ENCODE data around the gene PSENEN.
A peak's percentile ranks its signal among the peaks of the same experiment; 100 is the strongest.
"Not testable (repeated sequence)": the region's sequence is repeated elsewhere in the genome, so short reads cannot be mapped to it uniquely, and the experiment has no call there.

PSENEN gene

GRCh38 chr19:35759697-35760096 is 14.2 kb downstream of the PSENEN start:
- Mint-ChIP-seq H3K4me1 (ENCODE audit: low read depth) (peaks cover 35% of the 10 kb centered on the region), H3K27ac (peak overlapping the region; percentile 50), H3K9me3 (no peaks in the 10 kb centered on the region), H3K36me3 (ENCODE audit: low read depth) (peaks cover 56% of the 10 kb centered on the region), H3K4me3 (peak overlapping the region; percentile 92), H3K27me3 (peaks cover 8% of the 10 kb centered on the region)
- DNase-seq = no peak

- H3K27me3 Mint-ChIP-seq = peaks cover 6% of the 10 kb centered on the region
- no peaks in the 10 kb centered on the region for H3K9me3 Mint-ChIP-seq
- peaks cover 59% of the 10 kb centered on the region for H3K36me3 Mint-ChIP-seq (ENCODE audit: low read depth)
- DNase-seq = no peak
- peaks cover 30% of the 10 kb centered on the region for H3K4me1 Mint-ChIP-seq (ENCODE audit: low read depth)
- no peak overlapping the region for H3K4me3 Mint-ChIP-seq
- no peak overlapping the region for H3K27ac Mint-ChIP-seq
These were observed 15.4 kb downstream of the PSENEN start for GRCh38 chr19:35760711-35761349.

- Mint-ChIP-seq H3K36me3 (ENCODE audit: low read depth) (peaks cover 75% of the 10 kb centered on the region), H3K27ac (no peak overlapping the region), H3K4me3 (no peak overlapping the region), H3K27me3 (no peaks in the 10 kb centered on the region), H3K9me3 (no peaks in the 10 kb centered on the region), H3K4me1 (ENCODE audit: low read depth) (peaks cover 5% of the 10 kb centered on the region)
- no peak for DNase-seq
These were observed 19.2 kb downstream of the PSENEN start for GRCh38 chr19:35764432-35765315.

GRCh38 chr19:35766571-35767104 is 21.2 kb downstream of the PSENEN start:
- Mint-ChIP-seq H3K27ac (no peak overlapping the region), H3K4me1 (ENCODE audit: low read depth) (no peaks in the 10 kb centered on the region), H3K9me3 (no peaks in the 10 kb centered on the region), H3K4me3 (no peak overlapping the region), H3K36me3 (ENCODE audit: low read depth) (peaks cover 66% of the 10 kb centered on the region), H3K27me3 (no peaks in the 10 kb centered on the region)
- no peak for DNase-seq

GRCh38 chr19:35767288-35768081 is 22.0 kb downstream of the PSENEN start:
- no peak overlapping the region for H3K27ac Mint-ChIP-seq
- no peak for DNase-seq
- no peaks in the 10 kb centered on the region for H3K27me3 Mint-ChIP-seq
- no peaks in the 10 kb centered on the region for H3K9me3 Mint-ChIP-seq
- H3K36me3 Mint-ChIP-seq (ENCODE audit: low read depth) = peaks cover 59% of the 10 kb centered on the region
- H3K4me3 Mint-ChIP-seq = no peak overlapping the region
- H3K4me1 Mint-ChIP-seq (ENCODE audit: low read depth) = no peaks in the 10 kb centered on the region

GRCh38 chr19:35768082-35768421 is 22.6 kb downstream of the PSENEN start:
- Mint-ChIP-seq H3K4me1 (ENCODE audit: low read depth) (no peaks in the 10 kb centered on the region), H3K4me3 (no peak overlapping the region), H3K36me3 (ENCODE audit: low read depth) (peaks cover 59% of the 10 kb centered on the region), H3K27ac (no peak overlapping the region), H3K9me3 (no peaks in the 10 kb centered on the region), H3K27me3 (no peaks in the 10 kb centered on the region)
- DNase-seq = no peak

GRCh38 chr19:35772362-35772761 is 26.9 kb downstream of the PSENEN start:
- not testable (repeated sequence) for H3K27ac Mint-ChIP-seq; DNase-seq; H3K4me1 Mint-ChIP-seq (ENCODE audit: low read depth); H3K9me3 Mint-ChIP-seq; H3K27me3 Mint-ChIP-seq; H3K4me3 Mint-ChIP-seq
- peaks cover 27% of the 10 kb centered on the region for H3K36me3 Mint-ChIP-seq (ENCODE audit: low read depth)

- H3K9me3 Mint-ChIP-seq = no peaks in the 10 kb centered on the region
- no peak overlapping the region for H3K4me3 Mint-ChIP-seq
- H3K27ac Mint-ChIP-seq = no peak overlapping the region
- no peak for DNase-seq
- H3K4me1 Mint-ChIP-seq (ENCODE audit: low read depth) = peaks cover 10% of the 10 kb centered on the region
- H3K36me3 Mint-ChIP-seq (ENCODE audit: low read depth) = peaks cover 19% of the 10 kb centered on the region
- H3K27me3 Mint-ChIP-seq = no peaks in the 10 kb centered on the region
These were observed 27.8 kb downstream of the PSENEN start for GRCh38 chr19:35773020-35773806.

- no peaks in the 10 kb centered on the region for H3K27me3 Mint-ChIP-seq
- peaks cover 10% of the 10 kb centered on the region for H3K4me1 Mint-ChIP-seq (ENCODE audit: low read depth)
- no peak overlapping the region for H3K27ac Mint-ChIP-seq
- H3K36me3 Mint-ChIP-seq (ENCODE audit: low read depth) = peaks cover 10% of the 10 kb centered on the region
- DNase-seq = no peak
- peak overlapping the region; percentile 73 for H3K4me3 Mint-ChIP-seq
- no peaks in the 10 kb centered on the region for H3K9me3 Mint-ChIP-seq
These were observed 29.0 kb downstream of the PSENEN start for GRCh38 chr19:35774274-35775045.

GRCh38 chr19:35775046-35775297 is 29.5 kb downstream of the PSENEN start:
- Mint-ChIP-seq H3K27ac (no peak overlapping the region), H3K9me3 (no peaks in the 10 kb centered on the region), H3K4me1 (ENCODE audit: low read depth) (peaks cover 10% of the 10 kb centered on the region), H3K4me3 (peak overlapping the region; percentile 73), H3K27me3 (no peaks in the 10 kb centered on the region), H3K36me3 (ENCODE audit: low read depth) (peaks cover 6% of the 10 kb centered on the region)
- no peak for DNase-seq

GRCh38 chr19:35775298-35776101 is 30.0 kb downstream of the PSENEN start, which contains the start of gene ARHGAP33:
ARHGAP33 (plus strand) TSS chr19:35775564; CDS start chr19:35775659, 95 bp downstream.
- Mint-ChIP-seq H3K36me3 (ENCODE audit: low read depth) (peaks cover 6% of the 10 kb centered on the region), H3K27ac (no peak within 1 kb of the TSS), H3K9me3 (no peaks in the 10 kb centered on the region), H3K4me3 (peak within 1 kb of the TSS; percentile 73), H3K27me3 (no peaks in the 10 kb centered on the region), H3K4me1 (ENCODE audit: low read depth) (peaks cover 10% of the 10 kb centered on the region)
- DNase-seq = peak; percentile 99

- Mint-ChIP-seq H3K4me3 (peak overlapping the region; percentile 73), H3K4me1 (ENCODE audit: low read depth) (peaks cover 10% of the 10 kb centered on the region), H3K36me3 (ENCODE audit: low read depth) (peaks cover 7% of the 10 kb centered on the region), H3K27ac (no peak overlapping the region), H3K27me3 (no peaks in the 10 kb centered on the region), H3K9me3 (no peaks in the 10 kb centered on the region)
- no peak for DNase-seq
These were observed 30.8 kb downstream of the PSENEN start for GRCh38 chr19:35776102-35776788.
